Breast epithelium (tissue), 3 donors: ENCODE measurements around the gene KBTBD13.

Experiments used
- POLR2A ChIP-seq: fragments of 450-650 bp; IDR thresholded peaks from one replicate; pipeline ENCODE4 v1.6.1; 2016; ENCODE audit warnings: antibody characterized with exemption, mild to moderate bottlenecking, moderate library complexity
- TF ChIP-seq, protein P1 (sequence below), 3 donors: fragments of 450-650 bp; IDR thresholded peaks; one replicate each; pipeline ENCODE4 v1.5.1; 2016 to 2017; ENCODE audit warnings: antibody characterized with exemption in 3 of 3, mild to moderate bottlenecking in 3 of 3, moderate library complexity in 3 of 3

DNA sequence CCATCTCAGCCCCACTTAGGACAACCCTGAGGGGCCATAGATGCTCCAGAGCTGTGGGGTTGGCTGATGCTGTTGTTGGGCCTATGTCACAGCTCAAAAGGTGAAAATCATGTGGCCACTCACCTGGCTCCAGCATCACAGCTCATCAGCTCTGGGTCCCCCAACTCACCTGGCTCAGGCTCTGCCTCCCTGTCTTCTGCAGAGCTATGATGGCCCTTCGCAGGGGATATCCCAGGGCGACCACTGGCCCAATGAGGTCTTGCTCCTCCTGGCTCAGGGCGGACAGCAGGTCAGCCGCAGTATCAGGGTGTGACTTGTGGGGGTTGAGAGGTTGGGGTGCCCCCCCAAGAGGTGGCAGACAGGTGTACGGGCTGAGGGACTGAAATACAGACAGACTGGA lies 22.8 kb downstream of the KBTBD13 start:
- TF ChIP-seq, protein P1, sequence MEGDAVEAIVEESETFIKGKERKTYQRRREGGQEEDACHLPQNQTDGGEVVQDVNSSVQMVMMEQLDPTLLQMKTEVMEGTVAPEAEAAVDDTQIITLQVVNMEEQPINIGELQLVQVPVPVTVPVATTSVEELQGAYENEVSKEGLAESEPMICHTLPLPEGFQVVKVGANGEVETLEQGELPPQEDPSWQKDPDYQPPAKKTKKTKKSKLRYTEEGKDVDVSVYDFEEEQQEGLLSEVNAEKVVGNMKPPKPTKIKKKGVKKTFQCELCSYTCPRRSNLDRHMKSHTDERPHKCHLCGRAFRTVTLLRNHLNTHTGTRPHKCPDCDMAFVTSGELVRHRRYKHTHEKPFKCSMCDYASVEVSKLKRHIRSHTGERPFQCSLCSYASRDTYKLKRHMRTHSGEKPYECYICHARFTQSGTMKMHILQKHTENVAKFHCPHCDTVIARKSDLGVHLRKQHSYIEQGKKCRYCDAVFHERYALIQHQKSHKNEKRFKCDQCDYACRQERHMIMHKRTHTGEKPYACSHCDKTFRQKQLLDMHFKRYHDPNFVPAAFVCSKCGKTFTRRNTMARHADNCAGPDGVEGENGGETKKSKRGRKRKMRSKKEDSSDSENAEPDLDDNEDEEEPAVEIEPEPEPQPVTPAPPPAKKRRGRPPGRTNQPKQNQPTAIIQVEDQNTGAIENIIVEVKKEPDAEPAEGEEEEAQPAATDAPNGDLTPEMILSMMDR (IDR thresholded peaks at IDR 0.05): no peak
- TF ChIP-seq POLR2A: no peak
